HepG2 (cell line): ENCODE measurements around the gene QDPR. TPM values are rescaled to one million over a fixed set of nuclear protein-coding genes. Genes with fewer than 3 reads are reported as not detected.

Experiments used
- AGO1 ChIP-seq: fragments of 200-400 bp; formaldehyde crosslinking; IDR thresholded peaks from 2 replicates; pipeline ENCODE4 v1.6.1; 2017; ENCODE audit warnings: mild to moderate bottlenecking, low read depth, low read length, moderate library complexity; ENCODE audit not compliant: poor library complexity, severe bottlenecking
- ATF5 ChIP-seq: sonication (generic); formaldehyde crosslinking; IDR thresholded peaks from 2 replicates; pipeline ENCODE4 v1.4.0; 2020; ENCODE audit warnings: mild to moderate bottlenecking, low read depth, missing genetic modification reagents
- DMTF1 ChIP-seq: sonication (generic); formaldehyde crosslinking; IDR thresholded peaks from 2 replicates; pipeline ENCODE4 v1.4.0; 2020; ENCODE audit warnings: mild to moderate bottlenecking, missing genetic modification reagents
- ETV5 ChIP-seq: IDR thresholded peaks from 2 replicates; pipeline ENCODE4 v1.6.1; 2018; ENCODE audit warnings: missing biosample characterization, missing genetic modification reagents, inconsistent platforms, borderline replicate concordance
- FUBP1 ChIP-seq: sonication (generic); formaldehyde crosslinking; IDR thresholded peaks from 2 replicates; pipeline ENCODE4 v1.5.1; 2020; ENCODE audit warnings: missing genetic modification reagents, mild to moderate bottlenecking, borderline replicate concordance
- GRHL1 ChIP-seq: sonication (generic); formaldehyde crosslinking; conservative IDR thresholded peaks from 2 replicates; pipeline ENCODE4 v1.8.0; 2022; ENCODE audit warnings: missing genetic modification reagents
- HNRNPLL ChIP-seq: fragments of 200-400 bp; formaldehyde crosslinking; IDR thresholded peaks from 2 replicates; pipeline ENCODE4 v1.6.1; 2017; ENCODE audit warnings: mild to moderate bottlenecking, low read depth, low read length; ENCODE audit not compliant: poor library complexity, severe bottlenecking
- MED1 ChIP-seq: sonication (generic); formaldehyde crosslinking; IDR thresholded peaks from 2 replicates; pipeline ENCODE4 v1.4.0; 2020; ENCODE audit warnings: missing genetic modification reagents
- MED13 ChIP-seq: sonication (generic); formaldehyde crosslinking; IDR thresholded peaks from 2 replicates; pipeline ENCODE4 v1.5.0; 2020; ENCODE audit warnings: missing genetic modification reagents
- NFKB2 ChIP-seq: sonication (generic); formaldehyde crosslinking; IDR thresholded peaks from 2 replicates; pipeline ENCODE4 v1.4.0; 2020; ENCODE audit warnings: missing genetic modification reagents, borderline replicate concordance
- SNAPC5 ChIP-seq: sonication (generic); formaldehyde crosslinking; IDR thresholded peaks from 2 replicates; pipeline ENCODE4 v1.8.1; 2023; ENCODE audit warnings: mild to moderate bottlenecking, missing genetic modification reagents, borderline replicate concordance
- SNRNP70 ChIP-seq: fragments of 200-400 bp; formaldehyde crosslinking; IDR thresholded peaks from 2 replicates; pipeline ENCODE4 v1.6.1; 2017; ENCODE audit warnings: mild to moderate bottlenecking, low read depth, low read length, moderate library complexity
- ZBTB42 ChIP-seq: sonication (generic); formaldehyde crosslinking; IDR thresholded peaks from 2 replicates; pipeline ENCODE4 v1.5.0; 2020; ENCODE audit warnings: mild to moderate bottlenecking, missing genetic modification reagents
- ZBTB43 ChIP-seq: sonication (generic); formaldehyde crosslinking; conservative IDR thresholded peaks from 2 replicates; pipeline ENCODE4 v1.4.0; 2020; ENCODE audit warnings: missing genetic modification reagents
- ZBTB49 ChIP-seq: sonication (generic); formaldehyde crosslinking; IDR thresholded peaks from 2 replicates; pipeline ENCODE4 v1.4.0; 2020; ENCODE audit warnings: missing genetic modification reagents, borderline replicate concordance
- ZNF552 ChIP-seq: sonication (generic); formaldehyde crosslinking; IDR thresholded peaks from 2 replicates; pipeline ENCODE4 v1.9.0; 2022; ENCODE audit warnings: missing genetic modification reagents, mild to moderate bottlenecking, borderline replicate concordance
- ZNF878 ChIP-seq: sonication (generic); formaldehyde crosslinking; IDR thresholded peaks from 2 replicates; pipeline ENCODE4 v1.8.1; 2023; ENCODE audit warnings: mild to moderate bottlenecking, missing genetic modification reagents, moderate library complexity
- polyA plus RNA-seq, 8 experiments: library from polyadenylated mRNA; depleted of rRNA in 3 of 8; stranded (reverse) in 7 of 8; unstranded in 1 of 8; fragments of >200 nt; fragmentation: Illumina TruSeq in 4 of 8; extraction: Trizol in 4 of 8; gene quantifications; 2 replicates each; pipeline versions ENCODE4 v1.2.1 to v1.2.3, GENCODE V29; 2011 to 2016; ENCODE audit warnings: low read depth in 4 of 8, missing spikeins in 1 of 8, mixed read lengths in 1 of 8; ENCODE audit not compliant: insufficient read depth in 1 of 8
- total RNA-seq, 5 experiments: library from RNA; depleted of rRNA; stranded (reverse); fragments of >200 nt; fragmentation: Illumina TruSeq; extraction: Trizol; gene quantifications; 2 replicates each; pipeline ENCODE4 v1.2.3, GENCODE V29; 2016; ENCODE audit warnings: low read depth in 1 of 5

QDPR gene
- total and polyA plus RNA-seq, 2 of the 13 experiments (the other 11 are each of a cell fraction or from before 2014, with no cell fraction given), result 9.9 to 95.5 TPM

- TF ChIP-seq DMTF1 (CRISPR knock-in tag), result no peak
- no peak for TF ChIP-seq ATF5 (CRISPR knock-in tag)
- no peak for TF ChIP-seq MED13
- TF ChIP-seq ZNF552 (CRISPR knock-in tag), result no peak
- TF ChIP-seq AGO1, result no peak
- no peak for TF ChIP-seq ZBTB42 (CRISPR knock-in tag)
- no peak for TF ChIP-seq ETV5 (CRISPR knock-in tag)
- TF ChIP-seq FUBP1 (CRISPR knock-in tag), result no peak
- no peak for TF ChIP-seq NFKB2 (CRISPR knock-in tag)
- no peak for TF ChIP-seq SNRNP70
- TF ChIP-seq HNRNPLL, result peak; percentile 35
- no peak for TF ChIP-seq SNAPC5 (CRISPR knock-in tag)
- no peak for TF ChIP-seq ZBTB43 (CRISPR knock-in tag)
- TF ChIP-seq MED1 (CRISPR knock-in tag), result peak; percentile 43; the same call in 1 of the 2 replicates
- TF ChIP-seq ZBTB49 (CRISPR knock-in tag), result no peak
- no peak for TF ChIP-seq ZNF878 (CRISPR knock-in tag)
- no peak for TF ChIP-seq GRHL1 (CRISPR knock-in tag)
Measured at GRCh38 chr4:17511950-17512795, at the start of gene QDPR (continued).
